Measurements from ENCODE around the gene ELMOD3.

Gene ELMOD3

DNA sequence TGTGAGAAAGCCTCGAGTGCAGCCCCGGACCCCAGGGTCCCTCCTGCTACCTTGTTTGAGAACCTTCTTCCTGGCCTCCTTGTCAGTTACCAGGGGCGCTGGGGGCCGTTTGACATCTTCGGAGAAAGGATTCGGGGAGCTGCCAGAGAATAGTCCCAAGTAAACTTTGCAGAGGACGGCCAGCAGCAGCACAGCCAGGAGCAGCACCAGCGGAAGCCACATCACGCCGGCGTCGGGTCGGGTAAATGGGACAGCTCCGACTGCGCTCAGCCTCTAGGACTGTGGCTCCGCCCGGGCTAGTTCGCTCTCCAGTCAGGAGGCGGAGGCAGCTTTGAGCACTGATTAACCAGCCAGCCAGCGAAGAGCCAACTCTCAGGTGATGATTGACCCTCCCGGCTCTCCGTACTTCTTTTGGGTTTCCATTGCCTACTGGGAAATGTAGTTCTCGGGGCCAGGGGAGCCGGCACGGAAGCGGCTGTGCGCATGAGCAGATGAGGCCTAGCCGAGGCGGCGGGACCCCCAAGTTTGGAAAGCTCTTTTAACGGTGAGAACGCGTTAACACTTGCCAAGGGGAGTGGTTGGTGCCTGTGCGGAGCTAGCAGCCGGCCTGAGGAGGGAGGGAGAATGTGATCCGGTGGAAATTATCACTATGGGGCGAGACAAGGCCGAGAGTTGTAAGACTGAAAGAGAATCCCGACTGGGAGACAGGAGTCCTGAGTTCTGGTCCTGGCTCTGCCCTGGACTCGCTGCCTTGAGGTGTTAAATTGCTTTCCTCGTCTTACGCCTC lies at the start of gene ELMOD3, which contains the start of gene RETSAT:
ELMOD3 (plus strand) TSS at position 484 of the 787 bp plus-strand sequence. CDS start 2,430 bp downstream, outside the sequence.
RETSAT (minus strand) TSS at position 243 of the 787 bp plus-strand sequence; CDS start at position 222, 21 bp downstream.
- DNase-seq (ENCODE audit: low read depth) = peak; percentile 98
- peak within 1 kb of the TSS; percentile 98 for H3K4me3 ChIP-seq (ENCODE audit: low read length)

DNA sequence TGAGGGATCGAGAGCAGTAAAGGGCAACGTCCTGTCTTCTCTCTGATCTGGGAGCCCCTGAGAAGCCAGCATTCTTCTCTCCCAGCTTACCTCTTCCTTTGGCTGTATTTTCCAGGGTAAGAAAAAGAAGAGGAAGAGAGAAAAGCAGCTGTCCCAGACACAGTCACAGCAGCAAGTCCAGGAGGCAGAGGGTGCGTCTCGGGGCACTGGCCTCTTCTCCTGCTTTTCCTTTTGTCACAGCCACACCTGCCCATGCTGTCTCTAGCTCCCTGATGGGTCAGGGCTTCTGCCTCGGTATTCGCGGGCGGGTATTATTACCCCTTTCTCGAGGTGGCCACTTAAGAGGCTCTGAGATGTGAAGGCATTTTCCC lies 47.1 kb upstream of the ELMOD3 start:
- TF ChIP-seq, protein P1, sequence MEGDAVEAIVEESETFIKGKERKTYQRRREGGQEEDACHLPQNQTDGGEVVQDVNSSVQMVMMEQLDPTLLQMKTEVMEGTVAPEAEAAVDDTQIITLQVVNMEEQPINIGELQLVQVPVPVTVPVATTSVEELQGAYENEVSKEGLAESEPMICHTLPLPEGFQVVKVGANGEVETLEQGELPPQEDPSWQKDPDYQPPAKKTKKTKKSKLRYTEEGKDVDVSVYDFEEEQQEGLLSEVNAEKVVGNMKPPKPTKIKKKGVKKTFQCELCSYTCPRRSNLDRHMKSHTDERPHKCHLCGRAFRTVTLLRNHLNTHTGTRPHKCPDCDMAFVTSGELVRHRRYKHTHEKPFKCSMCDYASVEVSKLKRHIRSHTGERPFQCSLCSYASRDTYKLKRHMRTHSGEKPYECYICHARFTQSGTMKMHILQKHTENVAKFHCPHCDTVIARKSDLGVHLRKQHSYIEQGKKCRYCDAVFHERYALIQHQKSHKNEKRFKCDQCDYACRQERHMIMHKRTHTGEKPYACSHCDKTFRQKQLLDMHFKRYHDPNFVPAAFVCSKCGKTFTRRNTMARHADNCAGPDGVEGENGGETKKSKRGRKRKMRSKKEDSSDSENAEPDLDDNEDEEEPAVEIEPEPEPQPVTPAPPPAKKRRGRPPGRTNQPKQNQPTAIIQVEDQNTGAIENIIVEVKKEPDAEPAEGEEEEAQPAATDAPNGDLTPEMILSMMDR (conservative IDR thresholded peaks at IDR 0.05; ENCODE audit: low read depth, low read length) = no peak
- no peak for DNase-seq (ENCODE audit: low read depth)
- no peak overlapping the region for H3K4me3 ChIP-seq (ENCODE audit: low read length)

More for the DNA sequence above, at the start of gene ELMOD3, which contains the start of gene RETSAT:
- TF ChIP-seq, protein P1 (conservative IDR thresholded peaks at IDR 0.05; ENCODE audit: low read depth, low read length) = no peak

DNA sequence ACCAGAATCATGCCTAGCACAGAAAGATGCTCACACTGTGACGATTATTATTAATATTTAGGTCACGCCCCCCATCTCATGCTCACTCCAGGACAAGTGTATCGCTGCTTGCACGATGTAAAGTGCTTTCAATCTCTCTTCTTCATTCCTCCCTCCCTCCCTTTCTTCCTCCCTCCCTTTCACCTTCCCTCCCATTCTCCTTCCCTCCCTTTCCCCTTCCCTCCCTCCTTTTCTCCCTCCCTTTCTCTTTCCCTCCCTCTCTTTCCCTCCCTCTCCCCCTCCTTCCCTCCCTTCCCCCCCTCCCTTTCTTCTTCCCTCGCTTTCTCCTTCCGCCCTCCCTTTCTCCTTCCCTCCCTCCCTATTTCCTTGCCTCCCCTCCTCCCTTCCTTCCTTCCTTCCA lies 46.4 kb upstream of the ELMOD3 start:
- TF ChIP-seq, protein P1 (conservative IDR thresholded peaks at IDR 0.05; ENCODE audit: low read depth, low read length) = no peak
- DNase-seq (ENCODE audit: low read depth) = no peak

DNA sequence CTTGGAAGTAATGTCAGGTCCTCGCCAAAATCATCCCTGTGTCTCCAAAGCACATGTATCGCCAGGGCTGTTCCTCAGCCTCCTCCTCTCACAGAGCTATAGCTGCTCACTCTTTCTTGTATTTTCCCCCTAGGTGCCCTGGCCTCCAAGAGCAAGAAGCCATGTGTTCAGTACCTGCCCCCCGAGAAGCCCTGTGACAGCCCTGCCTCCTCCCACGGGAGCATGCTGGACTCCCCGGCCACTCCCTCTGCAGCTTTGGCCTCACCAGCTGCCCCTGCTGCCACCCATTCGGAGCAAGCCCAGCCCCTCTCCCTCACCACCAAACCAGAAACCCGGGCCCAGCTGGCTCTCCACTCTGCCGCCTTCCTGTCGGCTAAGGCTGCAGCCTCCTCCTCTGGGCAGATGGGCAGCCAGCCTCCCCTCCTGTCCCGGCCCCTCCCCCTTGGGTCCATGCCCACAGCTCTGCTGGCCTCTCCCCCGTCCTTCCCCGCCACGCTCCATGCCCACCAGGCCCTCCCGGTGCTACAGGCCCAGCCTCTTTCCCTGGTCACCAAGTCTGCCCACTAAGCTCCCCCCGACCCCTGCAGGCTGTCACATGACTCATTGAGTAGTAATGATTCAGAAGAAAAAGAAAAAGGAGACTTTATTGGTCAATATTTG lies 45.5 kb upstream of the ELMOD3 start:
- TF ChIP-seq, protein P1 (conservative IDR thresholded peaks at IDR 0.05; ENCODE audit: low read depth, low read length) = no peak
- DNase-seq (ENCODE audit: low read depth) = no peak
- H3K4me3 ChIP-seq (ENCODE audit: low read length) = no peak overlapping the region

More for the DNA sequence above, 46.4 kb upstream of the ELMOD3 start:
- H3K4me3 ChIP-seq (ENCODE audit: low read length) = no peak overlapping the region

DNA sequence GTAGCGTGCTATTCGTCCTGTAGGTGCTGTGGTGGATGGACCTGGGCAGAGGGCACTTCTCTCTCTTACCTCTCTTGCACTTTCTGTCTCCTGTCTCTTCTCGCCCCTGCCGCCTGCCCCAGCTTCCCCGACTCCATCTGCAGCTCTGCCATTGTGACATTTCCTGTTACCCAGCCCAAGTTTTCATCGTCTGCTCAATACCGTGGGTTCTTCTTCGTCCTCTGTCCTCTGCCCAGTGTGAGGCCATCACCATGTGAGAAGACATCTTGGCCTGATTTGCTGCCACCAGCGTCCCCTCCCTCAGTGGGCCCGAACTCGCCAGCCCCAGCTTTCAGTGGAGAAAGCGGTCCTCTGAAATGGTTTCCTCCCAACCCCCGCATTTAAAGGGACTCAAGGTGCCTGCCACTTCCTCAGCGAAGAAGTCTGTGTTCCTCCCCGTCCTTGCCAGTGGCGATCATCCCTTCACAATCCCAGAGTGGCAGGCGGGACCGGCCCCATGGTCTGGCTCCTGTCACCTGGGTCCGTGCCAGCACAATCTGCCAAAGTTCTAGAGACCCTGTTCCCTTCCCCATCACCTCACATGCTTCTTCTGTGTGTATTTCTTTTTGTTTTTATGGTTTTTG lies 44.8 kb upstream of the ELMOD3 start:
- H3K4me3 ChIP-seq (ENCODE audit: low read length) = no peak overlapping the region
- TF ChIP-seq, protein P1 (conservative IDR thresholded peaks at IDR 0.05; ENCODE audit: low read depth, low read length) = no peak
- no peak for DNase-seq (ENCODE audit: low read depth)

DNA sequence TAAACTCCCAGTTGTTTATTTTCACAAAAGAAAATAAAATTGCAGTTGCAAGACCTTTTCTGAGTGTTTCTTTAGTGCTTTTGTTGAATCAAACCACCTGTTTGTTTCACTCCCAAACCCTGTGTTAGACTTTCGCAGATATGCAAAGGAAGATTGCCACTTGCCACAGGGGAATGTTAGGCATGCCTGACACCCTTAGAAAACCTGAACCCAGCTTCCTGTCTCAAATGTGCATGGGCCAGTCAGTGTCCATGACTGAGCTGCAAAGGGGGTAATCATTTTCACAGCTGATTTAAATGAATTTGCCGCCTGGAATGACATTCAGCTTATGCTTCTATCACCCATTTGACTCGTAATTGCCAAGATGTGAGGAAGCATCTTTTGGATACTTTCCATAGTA lies 44.2 kb upstream of the ELMOD3 start:
- DNase-seq (ENCODE audit: low read depth) = no peak
- H3K4me3 ChIP-seq (ENCODE audit: low read length) = no peak overlapping the region
- TF ChIP-seq, protein P1 (conservative IDR thresholded peaks at IDR 0.05; ENCODE audit: low read depth, low read length) = no peak

Measured in retinal pigment epithelial cell (primary cell).